H9 (cell line): ENCODE results near the gene NDC1. TPM values are rescaled to one million over a fixed set of nuclear protein-coding genes. Genes with fewer than 3 reads are reported as not detected.

Experiments used
- DNase-seq: peaks from one replicate; pipeline ENCODE4 v3.0.0-alpha.2; 2017
- H2AFZ ChIP-seq: one replicate; pipeline ENCODE4 v1.6.1; 2013; ENCODE audit warnings: mild to moderate bottlenecking, low read length, control low read depth, moderate library complexity
- H2AK5ac ChIP-seq: 2 replicates; pipeline ENCODE4 v1.6.1; 2013; ENCODE audit warnings: low read length, control low read depth, mixed read lengths; ENCODE audit not compliant: insufficient read length
- H2BK120ac ChIP-seq: one replicate; pipeline ENCODE4 v1.6.1; 2013; ENCODE audit warnings: low read depth, mild to moderate bottlenecking, low read length, control low read depth, inconsistent platforms; ENCODE audit not compliant: poor library complexity, severe bottlenecking
- H2BK12ac ChIP-seq: 2 replicates; pipeline ENCODE4 v1.6.1; 2013; ENCODE audit warnings: low read length, control low read depth, mixed read lengths, low read depth; ENCODE audit not compliant: insufficient read length
- H2BK15ac ChIP-seq: 2 replicates; pipeline ENCODE4 v1.6.1; 2013; ENCODE audit warnings: low read depth, low read length, control low read depth
- H2BK20ac ChIP-seq: one replicate; pipeline ENCODE4 v1.6.1; 2013; ENCODE audit warnings: low read depth, mild to moderate bottlenecking, low read length, control low read depth, inconsistent platforms; ENCODE audit not compliant: poor library complexity, severe bottlenecking
- H2BK5ac ChIP-seq: 2 replicates; pipeline ENCODE4 v1.6.1; 2013; ENCODE audit warnings: low read length, control low read depth, mixed read lengths; ENCODE audit not compliant: insufficient read length
- H3K14ac ChIP-seq: 2 replicates; pipeline ENCODE4 v1.6.1; 2013; ENCODE audit warnings: low read length, control low read depth; ENCODE audit not compliant: insufficient read depth
- H3K18ac ChIP-seq: 2 replicates; pipeline ENCODE4 v1.6.1; 2013; ENCODE audit warnings: low read depth, mild to moderate bottlenecking, mixed read lengths, low read length, control low read depth; ENCODE audit not compliant: insufficient read length
- H3K23ac ChIP-seq: 2 replicates; pipeline ENCODE4 v1.6.1; 2013; ENCODE audit warnings: low read length, control low read depth, mixed read lengths, low read depth; ENCODE audit not compliant: insufficient read length
- H3K23me2 ChIP-seq: 2 replicates; pipeline ENCODE4 v1.6.1; 2013; ENCODE audit warnings: low read depth, mild to moderate bottlenecking, mixed read lengths, low read length, control low read depth; ENCODE audit not compliant: insufficient read length, poor library complexity, severe bottlenecking
- H3K27ac ChIP-seq: 2 replicates; pipeline ENCODE4 v1.5.1; 2013; ENCODE audit warnings: low read length, control low read depth, mixed read lengths, low read depth; ENCODE audit not compliant: insufficient read length
- H3K27me3 ChIP-seq: 2 replicates; pipeline ENCODE4 v1.6.1; 2013; ENCODE audit warnings: low read length, control low read depth, inconsistent platforms; ENCODE audit not compliant: insufficient read depth
- H3K4ac ChIP-seq: 2 replicates; pipeline ENCODE4 v1.6.1; 2013; ENCODE audit warnings: low read depth, mild to moderate bottlenecking, control low read depth, inconsistent platforms, low read length, moderate library complexity
- H3K4me1 ChIP-seq: 2 replicates; pipeline ENCODE4 v1.6.1; 2013; ENCODE audit warnings: low read length, control low read depth, inconsistent platforms; ENCODE audit not compliant: insufficient read depth
- H3K4me2 ChIP-seq: 2 replicates; pipeline ENCODE4 v1.6.1; 2013; ENCODE audit warnings: low read length, control low read depth, mixed read lengths; ENCODE audit not compliant: insufficient read length, insufficient read depth
- H3K56ac ChIP-seq: 2 replicates; pipeline ENCODE4 v1.6.1; 2013; ENCODE audit warnings: low read depth, mild to moderate bottlenecking, mixed read lengths, low read length, control low read depth; ENCODE audit not compliant: insufficient read length
- H3K79me1 ChIP-seq: 2 replicates; pipeline ENCODE4 v1.6.1; 2013; ENCODE audit warnings: low read depth, mild to moderate bottlenecking, moderate library complexity, low read length, control low read depth, inconsistent platforms; ENCODE audit not compliant: insufficient read depth, poor library complexity, severe bottlenecking
- H3K79me2 ChIP-seq: 2 replicates; pipeline ENCODE4 v1.6.1; 2013; ENCODE audit warnings: low read length, control low read depth, inconsistent platforms; ENCODE audit not compliant: insufficient read depth
- H3K9ac ChIP-seq: 2 replicates; pipeline ENCODE4 v1.6.1; 2013; ENCODE audit warnings: low read length, control low read depth, mixed read lengths; ENCODE audit not compliant: insufficient read length; ENCODE audit errors: extremely low read depth
- H3K9me3 ChIP-seq: one replicate; pipeline ENCODE4 v1.6.1; 2013; ENCODE audit warnings: low read depth, low read length, inconsistent platforms; ENCODE audit not compliant: control insufficient read depth
- H3T11ph ChIP-seq: one replicate; pipeline ENCODE4 v1.6.1; 2013; ENCODE audit warnings: mild to moderate bottlenecking, low read length, control low read depth, inconsistent platforms
- H4K20me1 ChIP-seq: one replicate; pipeline ENCODE4 v1.6.1; 2013; ENCODE audit not compliant: control insufficient read depth, insufficient read length, insufficient read depth
- H4K5ac ChIP-seq: 2 replicates; pipeline ENCODE4 v1.6.1; 2013; ENCODE audit warnings: low read depth, mild to moderate bottlenecking, mixed read lengths, low read length, control low read depth; ENCODE audit not compliant: insufficient read length
- H4K8ac ChIP-seq: replicated peaks from 2 replicates; pipeline ENCODE4 v1.6.1; 2013; ENCODE audit warnings: low read length, control low read depth, mixed read lengths, low read depth; ENCODE audit not compliant: insufficient read length
- H4K91ac ChIP-seq: 2 replicates; pipeline ENCODE4 v1.6.1; 2013; ENCODE audit warnings: low read depth, mild to moderate bottlenecking, moderate library complexity, mixed read lengths, low read length, control low read depth; ENCODE audit not compliant: insufficient read length
- H3K27ac Mint-ChIP-seq, 3 experiments: 2 replicates in 2 of 3; 3 replicates in 1 of 3; pipeline ENCODE4 v1.8.0; 2020 to 2021; ENCODE audit warnings: mixed read lengths in 3 of 3, mild to moderate bottlenecking in 1 of 3, moderate library complexity in 1 of 3
- H3K27me3 Mint-ChIP-seq: 2 replicates; pipeline ENCODE4 v1.8.0; 2021; ENCODE audit warnings: low read depth, mild to moderate bottlenecking, moderate library complexity, mixed read lengths
- H3K36me3 Mint-ChIP-seq, 3 experiments: 2 replicates in 2 of 3; 3 replicates in 1 of 3; pipeline ENCODE4 v1.8.0; 2020 to 2021; ENCODE audit warnings: low read depth in 3 of 3, mixed read lengths in 3 of 3; ENCODE audit not compliant: insufficient read depth in 1 of 3
- H3K4me1 Mint-ChIP-seq, 2 experiments: 2 replicates each; pipeline ENCODE4 v1.8.0; 2020; ENCODE audit warnings: mixed read lengths in 2 of 2
- H3K4me3 Mint-ChIP-seq, 2 experiments: 2 replicates in 1 of 2; 3 replicates in 1 of 2; pipeline ENCODE4 v1.8.0; 2020 to 2021; ENCODE audit warnings: mild to moderate bottlenecking in 2 of 2, mixed read lengths in 2 of 2, moderate library complexity in 1 of 2
- H3K9me3 Mint-ChIP-seq, 2 experiments: 2 replicates in 1 of 2; 3 replicates in 1 of 2; pipeline ENCODE4 v1.8.0; 2020; ENCODE audit warnings: mild to moderate bottlenecking in 2 of 2, mixed read lengths in 2 of 2, moderate library complexity in 1 of 2
- CTCF ChIP-seq: fragments of 200-600 bp; sonication (generic); conservative IDR thresholded peaks from 3 replicates; pipeline ENCODE4 v1.8.0; 2021; ENCODE audit warnings: antibody characterized with exemption, mild to moderate bottlenecking
- WGBS: extraction: QIAGEN DNeasy Blood & Tissue Kit; methylation state at CpG from one replicate; pipeline ENCODE4 v1.1.7; 2013; ENCODE audit warnings: missing lambda C conversion rate, low lambda C conversion rate, mixed read lengths; ENCODE audit not compliant: insufficient read length; ENCODE audit errors: extremely low coverage; 5-methylcytosine and 5-hydroxymethylcytosine counted together
- total RNA-seq: library from RNA; stranded (reverse); gene quantifications from 2 replicates; pipeline ENCODE4 v1.2.1, GENCODE V29; 2021

NDC1 gene
- total RNA-seq, 1 experiment from 2014 or later: 49.3 TPM

- Histone ChIP-seq H2BK12ac (no peak overlapping the region), H3K9ac (no peak overlapping the region), H2AK5ac (no peak overlapping the region), H2BK5ac (no peak overlapping the region), H2BK120ac (no peak overlapping the region), H4K20me1 (no peaks in the 10 kb centered on the region), H3K27me3 (no peaks in the 10 kb centered on the region), H3K27ac (no peak overlapping the region), H3K56ac (no peak overlapping the region), H3K23ac (no peak overlapping the region), H3T11ph (no peak overlapping the region), H2AFZ (no peak overlapping the region), H3K4me2 (no peak overlapping the region), H4K91ac (no peak overlapping the region), H3K9me3 (no peaks in the 10 kb centered on the region), H3K79me1 (no peaks in the 10 kb centered on the region), H4K8ac (no peak overlapping the region), H4K5ac (no peak overlapping the region), H3K4ac (no peak overlapping the region), H3K23me2 (no peaks in the 10 kb centered on the region), H3K4me1 (no peaks in the 10 kb centered on the region), H2BK15ac (no peak overlapping the region), H3K79me2 (no peaks in the 10 kb centered on the region), H2BK20ac (no peak overlapping the region), H3K14ac (no peak overlapping the region), H3K18ac (no peak overlapping the region)
- no peak for DNase-seq
- H3K36me3 Mint-ChIP-seq: peaks cover 0 to 48% (median 22%) of the 10 kb centered on the region in 3 experiments; a peak in 4 of 7 replicates
- no peaks in the 10 kb centered on the region for H3K9me3 Mint-ChIP-seq
- no peak for TF ChIP-seq CTCF
- no peak overlapping the region for H3K4me3 Mint-ChIP-seq
- no peak overlapping the region for H3K27ac Mint-ChIP-seq
- H3K27me3 Mint-ChIP-seq: no peaks in the 10 kb centered on the region
- H3K4me1 Mint-ChIP-seq: no peaks in the 10 kb centered on the region
- WGBS: no CpG with 5 or more reads among the region's 1 CpG
Measured at GRCh38 chr1:53868565-53868964, 30.5 kb upstream of the NDC1 start.
